ENCODE results near the gene BEX2.

BEX2 gene

GRCh38 chrX:103304705-103305104, 6.1 kb downstream of the BEX2 start:
- no peak for TF ChIP-seq FOXP2 (optimal IDR thresholded peaks at IDR 0.05; ENCODE audit: borderline replicate concordance, extremely low read depth, extremely low read length, insufficient read depth)
- TF ChIP-seq SIN3A (IDR thresholded peaks at IDR 0.05; ENCODE audit: borderline replicate concordance, insufficient read depth, low read length) = no peak

GRCh38 chrX:103293118-103293517, 17.7 kb downstream of the BEX2 start:
- no peak for TF ChIP-seq TAF1 (IDR thresholded peaks at IDR 0.05; ENCODE audit: borderline replicate concordance, insufficient read depth, low read length)
- no peak for TF ChIP-seq POLR2AphosphoS5 (IDR thresholded peaks at IDR 0.05; ENCODE audit: low read depth, low read length)
- TF ChIP-seq SIN3A (IDR thresholded peaks at IDR 0.05; ENCODE audit: borderline replicate concordance, insufficient read depth, low read length) = no peak
- no peak for TF ChIP-seq FOXP2 (optimal IDR thresholded peaks at IDR 0.05; ENCODE audit: borderline replicate concordance, extremely low read depth, extremely low read length, insufficient read depth)
- no peak for TF ChIP-seq REST (IDR thresholded peaks at IDR 0.05; ENCODE audit: insufficient read depth in 1 of 2, low read depth in 2 of 2, low read length in 2 of 2)

- TF ChIP-seq SIN3A (IDR thresholded peaks at IDR 0.05; ENCODE audit: borderline replicate concordance, insufficient read depth, low read length) = no peak
- TF ChIP-seq FOXP2 (optimal IDR thresholded peaks at IDR 0.05; ENCODE audit: borderline replicate concordance, extremely low read depth, extremely low read length, insufficient read depth) = no peak
- TF ChIP-seq REST (IDR thresholded peaks at IDR 0.05; ENCODE audit: insufficient read depth in 1 of 2, low read depth in 2 of 2, low read length in 2 of 2) = no peak
- no peak for TF ChIP-seq TAF1 (IDR thresholded peaks at IDR 0.05; ENCODE audit: borderline replicate concordance, insufficient read depth, low read length)
- no peak for TF ChIP-seq POLR2AphosphoS5 (IDR thresholded peaks at IDR 0.05; ENCODE audit: low read depth, low read length)
Measured at GRCh38 chrX:103279624-103280023, 31.2 kb downstream of the BEX2 start.

DNA sequence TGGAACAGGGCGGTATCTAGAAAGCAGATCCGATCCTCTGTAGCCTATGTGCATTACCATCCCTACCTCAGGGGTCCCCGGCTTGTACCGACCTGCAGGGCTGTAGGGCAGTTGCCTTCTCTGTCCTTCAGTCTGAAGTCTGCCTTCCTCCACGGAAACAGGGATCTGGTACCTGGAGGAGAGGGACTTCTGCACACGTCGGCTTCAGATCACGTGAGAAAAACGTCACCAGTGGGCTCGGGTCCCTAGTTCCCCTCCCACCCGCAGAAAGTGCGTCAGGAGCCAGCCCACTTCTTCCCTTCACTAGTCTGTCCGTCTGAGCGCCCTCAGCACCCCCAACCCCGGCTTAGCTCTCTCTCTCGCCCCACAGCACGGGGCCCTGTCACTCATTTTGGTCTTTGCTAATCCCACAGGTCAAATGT, 34.2 kb downstream of the BEX2 start, which contains the start of gene TCEAL5:
Gene TCEAL5 (minus strand): TSS at position 170 of the 422 bp plus-strand sequence. CDS start 2,187 bp downstream, outside the sequence.
- TF ChIP-seq SIN3A (IDR thresholded peaks at IDR 0.05; ENCODE audit: borderline replicate concordance, insufficient read depth, low read length) (no peak), POLR2AphosphoS5 (IDR thresholded peaks at IDR 0.05; ENCODE audit: low read depth, low read length) (no peak), FOXP2 (optimal IDR thresholded peaks at IDR 0.05; ENCODE audit: borderline replicate concordance, extremely low read depth, extremely low read length, insufficient read depth) (no peak), TAF1 (IDR thresholded peaks at IDR 0.05; ENCODE audit: borderline replicate concordance, insufficient read depth, low read length) (no peak), REST (IDR thresholded peaks at IDR 0.05; ENCODE audit: insufficient read depth in 1 of 2, low read depth in 2 of 2, low read length in 2 of 2) (no peak)

GRCh38 chrX:103275947-103276567, 34.7 kb downstream of the BEX2 start:
- TF ChIP-seq SIN3A (IDR thresholded peaks at IDR 0.05; ENCODE audit: borderline replicate concordance, insufficient read depth, low read length) = no peak
- no peak for TF ChIP-seq POLR2AphosphoS5 (IDR thresholded peaks at IDR 0.05; ENCODE audit: low read depth, low read length)
- no peak for TF ChIP-seq TAF1 (IDR thresholded peaks at IDR 0.05; ENCODE audit: borderline replicate concordance, insufficient read depth, low read length)
- TF ChIP-seq FOXP2 (optimal IDR thresholded peaks at IDR 0.05; ENCODE audit: borderline replicate concordance, extremely low read depth, extremely low read length, insufficient read depth) = no peak
- TF ChIP-seq REST (IDR thresholded peaks at IDR 0.05; ENCODE audit: insufficient read depth in 1 of 2, low read depth in 2 of 2, low read length in 2 of 2) = no peak
